HG03571 (cell line): ENCODE measurements around the gene DLL4.
A peak's percentile ranks its signal among the peaks of the same experiment; 100 is the strongest.
"Not testable (repeated sequence)": the region's sequence is repeated elsewhere in the genome, so short reads cannot be mapped to it uniquely, and the experiment has no call there.

Experiments
- ATAC-seq: cut with Tn5 transposase; IDR thresholded peaks from one replicate; pipeline ENCODE4 v1.9.1; 2021; ENCODE audit not compliant: unreplicated experiment

The DLL4 gene

GRCh38 chr15:40941528-40942336, 12.6 kb downstream of the DLL4 start:
- peak; percentile 56 for ATAC-seq

- ATAC-seq, result no peak
These were observed 13.3 kb downstream of the DLL4 start for GRCh38 chr15:40942337-40942854.

DNA sequence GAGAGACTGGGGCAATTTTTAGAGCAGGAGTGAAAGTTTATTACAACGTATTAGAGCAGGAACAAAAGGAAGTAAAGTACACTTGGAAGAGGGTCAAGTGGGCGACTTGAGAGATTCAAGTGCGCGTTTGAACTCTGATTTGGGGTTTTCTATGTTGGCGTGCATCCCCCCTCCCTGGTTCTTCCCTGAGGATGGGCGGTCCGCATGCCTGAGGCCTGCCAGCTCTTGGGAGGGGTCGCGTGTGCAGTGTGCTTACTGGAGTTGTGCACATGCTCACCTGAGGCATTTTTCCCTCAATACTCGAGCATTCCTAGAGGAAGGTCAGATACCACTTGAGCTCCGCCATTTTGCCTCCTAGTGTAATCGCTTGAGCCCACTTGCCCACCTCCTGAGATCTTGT, 13.7 kb downstream of the DLL4 start:
- ATAC-seq, result no peak

DNA sequence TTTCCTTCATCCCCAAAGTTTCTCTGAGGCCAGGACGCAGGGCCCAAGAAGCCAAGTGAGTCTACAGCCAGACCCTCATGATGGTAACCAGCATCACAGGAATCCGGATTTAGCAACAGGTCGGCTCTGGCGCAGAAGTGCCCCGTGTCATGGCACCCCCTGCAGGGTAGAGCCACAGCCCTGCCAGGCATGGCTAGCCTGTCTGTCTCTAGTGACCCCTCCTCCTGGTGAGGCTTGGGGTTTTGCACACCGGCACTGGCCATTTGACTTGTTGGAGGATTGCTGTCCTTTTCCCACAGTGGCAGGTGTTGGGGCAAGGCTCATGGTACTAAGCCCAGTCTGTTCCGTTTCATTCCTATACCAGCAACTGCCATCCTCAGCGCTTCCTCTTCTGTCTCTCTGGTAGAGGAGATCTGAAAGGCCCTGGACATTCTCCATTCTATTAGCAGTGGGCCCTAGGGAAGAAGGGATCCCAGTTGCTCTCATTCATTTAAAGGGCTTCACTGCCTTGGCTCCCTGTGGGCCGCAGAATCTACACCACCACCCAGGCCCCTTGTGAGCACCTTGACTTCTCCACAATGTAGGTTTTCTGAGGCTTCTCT, 14.7 kb downstream of the DLL4 start:
- no peak for ATAC-seq

GRCh38 chr15:40944510-40945296, 15.6 kb downstream of the DLL4 start:
- ATAC-seq, result no peak

DNA sequence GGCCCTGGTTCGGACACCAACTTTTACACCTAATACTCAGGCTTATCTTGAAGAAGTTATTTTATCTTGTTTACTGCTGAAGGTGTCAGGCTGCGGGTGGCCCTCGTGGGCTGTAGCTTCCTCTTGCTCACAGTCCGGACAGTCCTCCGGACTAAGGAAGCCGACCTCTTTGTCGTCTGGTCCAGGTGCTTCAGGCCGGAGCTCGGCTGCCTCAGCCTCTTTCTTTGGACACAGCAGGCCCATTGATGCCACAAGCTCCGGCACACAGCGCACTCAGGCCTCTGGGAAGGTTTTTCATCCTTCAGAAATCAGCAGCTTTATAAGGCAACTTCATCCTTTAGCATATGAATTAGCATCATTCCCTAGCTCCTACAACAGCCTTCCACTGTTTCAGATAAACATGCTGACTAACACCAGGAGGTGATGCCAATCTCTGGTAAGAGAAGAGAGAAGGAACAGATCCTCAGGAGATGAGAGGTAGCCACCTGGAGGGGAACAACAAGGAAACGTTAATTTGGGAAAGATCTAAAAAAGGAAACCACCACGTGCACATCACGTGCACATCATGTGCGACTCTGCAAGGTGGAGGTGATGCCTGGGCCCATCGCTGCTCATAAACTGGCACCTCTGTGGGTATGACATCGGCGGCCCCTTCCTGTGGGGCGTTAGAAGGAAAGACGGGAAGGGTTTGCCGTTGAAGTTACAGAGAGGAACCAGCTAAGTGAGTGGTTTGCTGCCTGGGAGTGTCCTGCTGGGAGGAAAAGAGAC, 19.8 kb downstream of the DLL4 start:
- no peak for ATAC-seq

GRCh38 chr15:40949756-40950207, 20.6 kb downstream of the DLL4 start:
- no peak for ATAC-seq

DNA sequence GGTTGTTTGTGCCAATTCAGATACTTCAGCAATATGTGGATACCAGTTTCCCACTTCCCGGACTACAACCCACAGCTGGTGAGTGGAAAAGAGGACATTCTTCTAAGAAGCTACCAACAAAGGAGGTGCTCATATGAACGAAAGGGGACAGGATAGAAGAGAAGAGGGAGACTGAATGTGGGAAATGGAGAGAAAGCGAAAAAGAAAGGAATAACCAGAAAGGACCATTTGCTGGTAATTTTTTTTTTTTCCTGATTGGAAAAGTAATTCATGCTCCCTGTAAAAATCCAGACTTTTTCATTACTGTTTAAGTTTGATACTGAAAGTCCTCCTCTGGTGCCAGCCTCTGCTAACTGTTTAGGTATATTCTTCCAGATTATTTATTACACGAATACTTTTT, 22.6 kb downstream of the DLL4 start:
- ATAC-seq, result no peak

- ATAC-seq, result no peak
These were observed 23.3 kb downstream of the DLL4 start for GRCh38 chr15:40952301-40952900.

DNA sequence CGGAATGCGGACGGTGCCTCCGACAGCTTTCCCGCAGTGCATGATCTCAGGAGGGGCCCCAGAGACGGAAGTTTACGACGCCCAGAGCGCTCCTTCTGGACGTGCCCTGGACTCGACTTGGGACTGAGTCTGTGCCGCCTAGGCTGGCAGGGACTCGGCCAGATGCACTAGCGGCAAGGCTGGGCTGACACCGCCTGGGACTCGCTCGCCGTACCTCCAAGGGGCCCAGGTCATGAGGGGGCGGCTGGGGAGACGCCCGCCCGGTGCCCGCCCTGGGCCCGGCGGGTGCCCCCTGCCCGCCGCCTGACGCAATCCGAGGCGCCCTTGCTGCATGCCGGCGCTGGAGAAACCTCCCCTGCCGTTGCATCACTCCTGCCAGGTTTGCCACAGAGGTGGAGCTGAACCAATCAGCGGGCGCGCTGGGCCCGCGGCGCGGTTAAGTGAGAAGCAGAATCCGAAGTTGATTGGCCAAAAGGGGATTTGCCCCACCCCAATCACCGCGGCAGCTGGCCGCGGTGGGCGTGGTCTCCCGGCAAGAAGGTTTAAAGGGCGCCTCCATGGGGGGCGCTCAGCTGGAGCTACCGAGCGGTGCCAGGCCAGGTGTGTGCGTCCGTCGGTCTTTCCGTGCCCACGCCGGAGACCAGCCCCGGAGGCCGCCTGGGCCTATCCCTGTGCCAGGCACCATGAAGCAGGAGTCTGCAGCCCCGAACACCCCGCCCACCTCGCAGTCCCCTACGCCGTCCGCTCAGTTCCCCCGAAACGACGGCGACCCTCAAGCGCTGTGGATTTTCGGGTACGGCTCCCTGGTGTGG, 24.0 kb downstream of the DLL4 start, which contains the start of gene CHAC1:
Gene CHAC1 (plus strand): TSS at position 571 of the 812 bp plus-strand sequence. CDS start 113 bp downstream, at position 684.
- peak; percentile 86 for ATAC-seq

DNA sequence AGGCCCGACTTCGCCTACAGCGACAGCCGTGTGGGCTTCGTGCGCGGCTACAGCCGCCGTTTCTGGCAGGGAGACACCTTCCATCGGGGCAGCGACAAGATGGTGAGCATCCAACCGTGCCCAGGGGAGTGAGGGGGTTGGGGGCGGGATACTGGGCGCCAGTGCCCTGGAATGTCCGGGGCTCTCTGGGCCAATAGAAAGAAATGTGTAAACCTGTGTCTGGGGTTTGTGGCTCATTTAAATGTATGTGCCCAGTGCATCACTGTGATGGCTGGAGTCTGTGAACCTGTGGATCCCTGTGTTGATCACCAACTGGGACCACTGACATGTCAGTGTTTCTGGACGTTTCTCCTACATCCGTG, 24.6 kb downstream of the DLL4 start:
- peak; percentile 2 for ATAC-seq

- ATAC-seq, result not testable (repeated sequence)
These were observed 25.2 kb downstream of the DLL4 start for GRCh38 chr15:40954158-40954848.

- no peak for ATAC-seq
These were observed 26.2 kb downstream of the DLL4 start for GRCh38 chr15:40955141-40955903.

GRCh38 chr15:40955930-40956540, 26.9 kb downstream of the DLL4 start:
- ATAC-seq, result no peak

GRCh38 chr15:40956541-40956982, 27.4 kb downstream of the DLL4 start:
- no peak for ATAC-seq

- no peak for ATAC-seq
These were observed 28.0 kb downstream of the DLL4 start for GRCh38 chr15:40957041-40957555.

- no peak for ATAC-seq
These were observed 28.5 kb downstream of the DLL4 start for GRCh38 chr15:40957581-40958051.
